Measurements from ENCODE around the gene TNIK. TPM values are rescaled to one million over a fixed set of nuclear protein-coding genes. Genes with fewer than 3 reads are reported as not detected.

Gene TNIK
- total RNA-seq, 1 experiment from 2014 or later: 0.69 TPM

DNA sequence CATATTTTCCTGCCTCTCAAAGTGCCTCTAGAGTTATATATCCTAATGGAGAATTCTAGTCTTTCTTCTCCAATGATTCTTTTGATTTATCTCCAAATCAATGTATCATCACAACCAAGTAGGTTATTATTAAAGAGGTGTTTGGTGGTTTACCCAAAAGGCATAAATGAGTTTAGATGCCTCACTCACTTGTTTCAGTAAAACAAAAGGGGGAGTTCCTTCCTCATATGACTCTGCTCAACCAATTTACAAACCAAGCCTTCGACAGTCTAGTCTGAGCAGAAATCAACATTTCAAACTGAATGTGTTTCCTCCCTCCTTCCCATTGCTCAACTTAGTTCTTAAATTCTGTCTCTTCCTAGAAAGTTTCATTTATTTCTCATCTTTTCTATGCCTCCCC, 116.5 kb downstream of the TNIK start:
- POLR2A ChIA-PET (ENCODE audit: low non-redundant PET): no interaction called here
- TF ChIP-seq, protein P1, sequence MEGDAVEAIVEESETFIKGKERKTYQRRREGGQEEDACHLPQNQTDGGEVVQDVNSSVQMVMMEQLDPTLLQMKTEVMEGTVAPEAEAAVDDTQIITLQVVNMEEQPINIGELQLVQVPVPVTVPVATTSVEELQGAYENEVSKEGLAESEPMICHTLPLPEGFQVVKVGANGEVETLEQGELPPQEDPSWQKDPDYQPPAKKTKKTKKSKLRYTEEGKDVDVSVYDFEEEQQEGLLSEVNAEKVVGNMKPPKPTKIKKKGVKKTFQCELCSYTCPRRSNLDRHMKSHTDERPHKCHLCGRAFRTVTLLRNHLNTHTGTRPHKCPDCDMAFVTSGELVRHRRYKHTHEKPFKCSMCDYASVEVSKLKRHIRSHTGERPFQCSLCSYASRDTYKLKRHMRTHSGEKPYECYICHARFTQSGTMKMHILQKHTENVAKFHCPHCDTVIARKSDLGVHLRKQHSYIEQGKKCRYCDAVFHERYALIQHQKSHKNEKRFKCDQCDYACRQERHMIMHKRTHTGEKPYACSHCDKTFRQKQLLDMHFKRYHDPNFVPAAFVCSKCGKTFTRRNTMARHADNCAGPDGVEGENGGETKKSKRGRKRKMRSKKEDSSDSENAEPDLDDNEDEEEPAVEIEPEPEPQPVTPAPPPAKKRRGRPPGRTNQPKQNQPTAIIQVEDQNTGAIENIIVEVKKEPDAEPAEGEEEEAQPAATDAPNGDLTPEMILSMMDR (conservative IDR thresholded peaks at IDR 0.05; ENCODE audit: low read depth, low read length): no peak
- no peak for TF ChIP-seq EZH2 (IDR thresholded peaks at IDR 0.05; ENCODE audit: borderline replicate concordance, low read depth, low read length, poor library complexity, severe bottlenecking)
- no TSS peak for BruUV-seq (replicated peaks)
- no peaks in the 10 kb centered on the region for H3K9me3 ChIP-seq (ENCODE audit: low read depth, low read length, poor library complexity, severe bottlenecking)
- intact Hi-C loops (cut with micrococcal nuclease; ENCODE audit: unreplicated experiment): no loop called here
- H3K27ac ChIP-seq (ENCODE audit: low read depth, low read length, poor library complexity, severe bottlenecking): no peak overlapping the region
- no peaks in the 10 kb centered on the region for H3K36me3 ChIP-seq (ENCODE audit: insufficient read depth, low read length, poor library complexity, severe bottlenecking)
- no peak overlapping the region for H3K4me3 ChIP-seq (ENCODE audit: low read depth, low read length, poor library complexity, severe bottlenecking)
- H3K27me3 ChIP-seq (replicated peaks; ENCODE audit: insufficient read depth, low read depth, low read length, poor library complexity): no peaks in the 10 kb centered on the region
- peaks cover 17% of the 10 kb centered on the region for H3K4me1 ChIP-seq (ENCODE audit: insufficient read depth, low read length, poor library complexity, severe bottlenecking)
- DNase-seq (ENCODE audit: low spot score): no peak
- CTCF ChIA-PET: no interaction called here

DNA sequence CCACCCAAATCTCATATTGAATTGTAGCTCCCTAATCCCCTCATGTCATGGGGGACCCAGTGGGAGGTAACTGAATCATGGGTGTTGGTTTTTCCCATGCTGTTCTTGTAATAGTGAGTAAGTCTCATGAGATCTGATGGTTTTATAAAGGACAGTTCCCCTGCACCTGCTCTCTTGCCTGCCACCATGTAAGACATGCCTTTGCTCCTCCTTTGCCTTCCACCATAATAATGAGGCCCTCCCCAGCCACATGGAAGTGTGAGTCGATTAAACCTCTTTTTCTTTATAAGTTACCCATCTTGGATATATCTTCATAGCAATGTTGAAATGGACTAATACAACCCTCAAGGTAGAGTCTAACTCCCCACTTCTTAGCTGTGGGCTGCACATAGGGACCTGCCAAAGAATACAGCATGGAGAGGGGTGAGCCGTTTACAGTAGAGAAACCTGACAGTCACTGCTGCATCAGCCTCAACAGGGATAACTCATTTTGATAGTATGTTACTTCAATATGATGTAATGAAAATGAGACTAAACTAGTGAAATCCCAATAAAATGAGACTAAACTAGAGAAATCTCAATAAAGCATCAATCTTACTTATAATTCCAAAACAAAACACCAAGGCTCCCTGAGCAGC, 117.3 kb downstream of the TNIK start:
- no peak overlapping the region for H3K4me3 ChIP-seq (ENCODE audit: low read depth, low read length, poor library complexity, severe bottlenecking)
- intact Hi-C loops (cut with micrococcal nuclease; ENCODE audit: unreplicated experiment): no loop called here
- no TSS peak for BruUV-seq (replicated peaks)
- H3K9me3 ChIP-seq (ENCODE audit: low read depth, low read length, poor library complexity, severe bottlenecking): no peaks in the 10 kb centered on the region
- no peak for DNase-seq (ENCODE audit: low spot score)
- H3K36me3 ChIP-seq (ENCODE audit: insufficient read depth, low read length, poor library complexity, severe bottlenecking): no peaks in the 10 kb centered on the region
- no peaks in the 10 kb centered on the region for H3K27me3 ChIP-seq (replicated peaks; ENCODE audit: insufficient read depth, low read depth, low read length, poor library complexity)
- ChIA-PET CTCF (no interaction called here), POLR2A (ENCODE audit: low non-redundant PET) (no interaction called here)
- H3K27ac ChIP-seq (ENCODE audit: low read depth, low read length, poor library complexity, severe bottlenecking): no peak overlapping the region
- H3K4me1 ChIP-seq (ENCODE audit: insufficient read depth, low read length, poor library complexity, severe bottlenecking): peaks cover 10% of the 10 kb centered on the region
- TF ChIP-seq, protein P1 (conservative IDR thresholded peaks at IDR 0.05; ENCODE audit: low read depth, low read length): no peak
- TF ChIP-seq EZH2 (IDR thresholded peaks at IDR 0.05; ENCODE audit: borderline replicate concordance, low read depth, low read length, poor library complexity, severe bottlenecking): no peak

DNA sequence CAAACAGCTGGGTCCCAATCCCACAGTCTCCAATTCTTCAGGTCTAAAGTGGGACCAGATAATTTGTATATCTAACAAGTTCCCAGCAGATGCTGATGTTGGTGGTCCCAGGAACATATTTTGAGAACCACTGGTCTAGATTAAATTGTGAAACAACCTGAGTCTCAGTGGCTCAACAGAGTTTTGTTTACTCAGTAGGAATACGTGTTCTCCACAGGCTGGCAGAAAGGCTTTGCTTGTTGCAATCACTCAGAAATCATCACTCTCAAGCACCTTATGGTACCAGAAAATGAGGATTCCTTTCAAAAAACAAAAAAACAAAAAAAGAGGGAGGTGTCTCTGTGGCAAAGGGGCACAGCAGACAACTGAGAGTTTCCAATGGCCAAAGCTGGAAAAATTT, 118.0 kb downstream of the TNIK start:
- POLR2A ChIA-PET (ENCODE audit: low non-redundant PET): no interaction called here
- H3K9me3 ChIP-seq (ENCODE audit: low read depth, low read length, poor library complexity, severe bottlenecking): no peaks in the 10 kb centered on the region
- no peak for TF ChIP-seq EZH2 (IDR thresholded peaks at IDR 0.05; ENCODE audit: borderline replicate concordance, low read depth, low read length, poor library complexity, severe bottlenecking)
- TF ChIP-seq, protein P1 (conservative IDR thresholded peaks at IDR 0.05; ENCODE audit: low read depth, low read length): no peak
- CTCF ChIA-PET: no interaction called here
- no peaks in the 10 kb centered on the region for H3K27me3 ChIP-seq (replicated peaks; ENCODE audit: insufficient read depth, low read depth, low read length, poor library complexity)
- H3K4me1 ChIP-seq (ENCODE audit: insufficient read depth, low read length, poor library complexity, severe bottlenecking): peaks cover 8% of the 10 kb centered on the region
- no TSS peak for BruUV-seq (replicated peaks)
- H3K4me3 ChIP-seq (ENCODE audit: low read depth, low read length, poor library complexity, severe bottlenecking): no peak overlapping the region
- H3K36me3 ChIP-seq (ENCODE audit: insufficient read depth, low read length, poor library complexity, severe bottlenecking): no peaks in the 10 kb centered on the region
- intact Hi-C loops (cut with micrococcal nuclease; ENCODE audit: unreplicated experiment): no loop called here
- H3K27ac ChIP-seq (ENCODE audit: low read depth, low read length, poor library complexity, severe bottlenecking): no peak overlapping the region
- DNase-seq (ENCODE audit: low spot score): no peak

All from A673 (cell line).